Endodermal cell (in vitro differentiated cells): ENCODE data around the gene CCDC167. TPM values are rescaled to one million over a fixed set of nuclear protein-coding genes. Genes with fewer than 3 reads are reported as not detected.
A peak's percentile ranks its signal among the peaks of the same experiment; 100 is the strongest.

Source experiments
- DNase-seq: peaks from one replicate; pipeline ENCODE4 v3.0.0-alpha.2; 2017
- H3K27ac ChIP-seq: 2 replicates; pipeline ENCODE4 v1.5.1; 2013; ENCODE audit warnings: mild to moderate bottlenecking, low read depth, low read length, moderate library complexity
- H3K27me3 ChIP-seq: 2 replicates; pipeline ENCODE4 v1.6.1; 2013; ENCODE audit warnings: mild to moderate bottlenecking, low read length, moderate library complexity; ENCODE audit not compliant: insufficient read depth, control insufficient read depth, poor library complexity, severe bottlenecking
- H3K36me3 ChIP-seq: 2 replicates; pipeline ENCODE4 v1.7.0; 2013; ENCODE audit warnings: mild to moderate bottlenecking, low read length, moderate library complexity; ENCODE audit not compliant: control insufficient read depth, insufficient read depth
- H3K4me1 ChIP-seq: one replicate; pipeline ENCODE4 v1.7.0; 2013; ENCODE audit warnings: low read length; ENCODE audit not compliant: control insufficient read depth, insufficient read depth
- H3K4me3 ChIP-seq: 2 replicates; pipeline ENCODE4 v1.5.1; 2013; ENCODE audit warnings: mild to moderate bottlenecking, low read length, moderate library complexity
- H3K9ac ChIP-seq: 2 replicates; pipeline ENCODE4 v1.6.1; 2013; ENCODE audit warnings: mild to moderate bottlenecking, low read length, moderate library complexity; ENCODE audit not compliant: poor library complexity, severe bottlenecking; ENCODE audit errors: extremely low read depth
- H3K9me3 ChIP-seq: 2 replicates; pipeline ENCODE4 v1.6.1; 2013; ENCODE audit warnings: mild to moderate bottlenecking, low read length, moderate library complexity; ENCODE audit not compliant: control insufficient read depth
- H3K27ac Mint-ChIP-seq: 2 replicates; pipeline ENCODE4 v1.8.0; 2020; ENCODE audit warnings: mixed read lengths
- H3K27me3 Mint-ChIP-seq: 2 replicates; pipeline ENCODE4 v1.8.0; 2021; ENCODE audit warnings: mild to moderate bottlenecking, mixed read lengths; ENCODE audit not compliant: insufficient read depth
- H3K36me3 Mint-ChIP-seq: 2 replicates; pipeline ENCODE4 v1.8.0; 2020; ENCODE audit warnings: low read depth, mixed read lengths
- H3K4me1 Mint-ChIP-seq: 2 replicates; pipeline ENCODE4 v1.8.0; 2020; ENCODE audit warnings: mixed read lengths
- H3K4me3 Mint-ChIP-seq: 2 replicates; pipeline ENCODE4 v1.8.0; 2020; ENCODE audit warnings: mild to moderate bottlenecking, moderate library complexity, mixed read lengths
- H3K9me3 Mint-ChIP-seq: 2 replicates; pipeline ENCODE4 v1.8.0; 2020; ENCODE audit warnings: mild to moderate bottlenecking, mixed read lengths
- CTCF ChIP-seq: fragments of 200-600 bp; sonication (generic); conservative IDR thresholded peaks from 2 replicates; pipeline ENCODE4 v1.5.0; 2021; ENCODE audit warnings: antibody characterized with exemption, mild to moderate bottlenecking
- WGBS, 2 experiments: methylation state at CpG; one replicate each; pipeline versions ENCODE4 v1.1.5 to v1.1.7; 2013; ENCODE audit warnings: missing lambda C conversion rate in 2 of 2, mixed read lengths in 1 of 2; ENCODE audit not compliant: insufficient coverage in 1 of 2, insufficient read length in 1 of 2; 5-methylcytosine and 5-hydroxymethylcytosine counted together
- total RNA-seq, 2 donors: library from RNA; stranded (reverse); fragmentation: NEBNext Ultra II Directional in 1 of 2; extraction: Animal tissue kit (Norgen Biotek cat#: 25700) in 1 of 2; gene quantifications; 2 replicates in 1 of 2; 3 replicates in 1 of 2; pipeline ENCODE4 v1.2.1, GENCODE V29; 2021

The CCDC167 gene
- total RNA-seq, 2 donors from 2014 or later, result 60.4 to 66.1 TPM

DNA sequence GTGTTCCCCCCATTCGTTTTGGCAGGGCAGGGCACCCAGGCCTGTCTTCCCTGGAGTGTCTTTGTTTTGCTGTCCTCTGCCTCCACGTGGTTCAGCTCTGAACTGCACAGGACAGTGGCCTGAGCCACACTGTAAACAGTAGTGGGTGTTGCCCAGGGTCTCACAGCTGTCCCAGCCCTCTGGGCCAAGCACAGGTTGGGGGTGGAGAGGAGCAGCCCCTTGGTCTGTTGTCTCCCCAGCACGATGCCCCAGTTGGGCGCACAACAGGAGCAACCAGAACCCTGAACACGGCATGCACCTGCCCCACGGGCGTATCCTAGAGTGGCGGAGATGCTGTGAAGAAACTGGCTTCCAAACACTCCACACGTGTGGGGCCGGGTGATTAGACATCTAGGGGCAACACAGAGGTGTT lies 14.4 kb downstream of the CCDC167 start:
- peaks cover 31% of the 10 kb centered on the region for H3K36me3 ChIP-seq
- H3K4me1 ChIP-seq, result peaks cover 24% of the 10 kb centered on the region
- no peak overlapping the region for H3K4me3 ChIP-seq
- Mint-ChIP-seq H3K4me3 (no peak overlapping the region), H3K4me1 (peaks cover 52% of the 10 kb centered on the region), H3K27me3 (no peaks in the 10 kb centered on the region), H3K36me3 (peaks cover 38% of the 10 kb centered on the region), H3K27ac (no peak overlapping the region), H3K9me3 (peaks cover 7% of the 10 kb centered on the region)
- no peak overlapping the region for H3K9ac ChIP-seq
- TF ChIP-seq CTCF, result peak; percentile 63
- H3K9me3 ChIP-seq, result no peaks in the 10 kb centered on the region
- DNase-seq, result peak; percentile 75
- H3K27ac ChIP-seq, result no peak overlapping the region
- no peaks in the 10 kb centered on the region for H3K27me3 ChIP-seq
- 79 to 87% methylated on average over 8 to 10 of the region's 10 CpGs for WGBS, 2 experiments

- H3K4me3 Mint-ChIP-seq, result no peak overlapping the region
- peaks cover 47% of the 10 kb centered on the region for H3K4me1 Mint-ChIP-seq
- 91 to 95% methylated on average over 6 to 7 of the region's 7 CpGs for WGBS, 2 experiments
- TF ChIP-seq CTCF, result no peak
- no peaks in the 10 kb centered on the region for H3K27me3 Mint-ChIP-seq
- H3K4me1 ChIP-seq, result peaks cover 25% of the 10 kb centered on the region
- no peak overlapping the region for H3K9ac ChIP-seq
- peaks cover 7% of the 10 kb centered on the region for H3K9me3 Mint-ChIP-seq
- H3K36me3 Mint-ChIP-seq, result peaks cover 40% of the 10 kb centered on the region
- H3K36me3 ChIP-seq, result peaks cover 37% of the 10 kb centered on the region
- H3K27ac ChIP-seq, result peak overlapping the region; percentile 21
- no peaks in the 10 kb centered on the region for H3K27me3 ChIP-seq
- no peak overlapping the region for H3K27ac Mint-ChIP-seq
- no peak overlapping the region for H3K4me3 ChIP-seq
- no peak for DNase-seq
- H3K9me3 ChIP-seq, result no peaks in the 10 kb centered on the region
Measured at GRCh38 chr6:37484786-37485170, 14.9 kb downstream of the CCDC167 start.

GRCh38 chr6:37483917-37484785 lies 15.5 kb downstream of the CCDC167 start:
- no peak overlapping the region for H3K27ac Mint-ChIP-seq
- peak; percentile 90 for TF ChIP-seq CTCF
- no peaks in the 10 kb centered on the region for H3K27me3 Mint-ChIP-seq
- Histone ChIP-seq H3K9me3 (no peaks in the 10 kb centered on the region), H3K9ac (no peak overlapping the region), H3K27me3 (no peaks in the 10 kb centered on the region), H3K27ac (no peak overlapping the region), H3K4me3 (no peak overlapping the region), H3K36me3 (peaks cover 40% of the 10 kb centered on the region), H3K4me1 (peaks cover 25% of the 10 kb centered on the region)
- 49 to 93% methylated on average over 5 to 18 of the region's 20 CpGs for WGBS, 2 experiments
- peak; percentile 92 for DNase-seq
- H3K4me3 Mint-ChIP-seq, result no peak overlapping the region
- peaks cover 7% of the 10 kb centered on the region for H3K9me3 Mint-ChIP-seq
- H3K36me3 Mint-ChIP-seq, result peaks cover 44% of the 10 kb centered on the region
- peaks cover 41% of the 10 kb centered on the region for H3K4me1 Mint-ChIP-seq
